Stimulated activated CD4-positive, alpha-beta T cell treated with anti-CD3 and anti-CD28 coated beads, Interleukin-1b, Interleukin-23, amount 100 ng/mL, for 48 hours (primary cell): Measurements from ENCODE around the gene OPHN1.

ENCODE experiments used
- DNase-seq: peaks from one replicate; pipeline ENCODE4 v3.0.0-alpha.2; 2020

The OPHN1 gene

GRCh38 chrX:68049466-68049865 lies 383.8 kb downstream of the OPHN1 start:
- DNase-seq: no peak

GRCh38 chrX:68048774-68049173 lies 384.5 kb downstream of the OPHN1 start:
- no peak for DNase-seq

GRCh38 chrX:68045008-68045577 lies 388.2 kb downstream of the OPHN1 start:
- DNase-seq: no peak

- no peak for DNase-seq
Observed at GRCh38 chrX:68043713-68044438, 389.4 kb downstream of the OPHN1 start.

GRCh38 chrX:68041110-68041509 lies 392.2 kb downstream of the OPHN1 start:
- no peak for DNase-seq

- no peak for DNase-seq
Observed at GRCh38 chrX:68018248-68019203, 414.8 kb downstream of the OPHN1 start.

- no peak for DNase-seq
Observed at GRCh38 chrX:67998540-67998939, 434.8 kb downstream of the OPHN1 start.
